GM21723 (cell line): ENCODE data around the gene NEAT1.

Source experiments
- ATAC-seq: cut with Tn5 transposase; IDR thresholded peaks from one replicate; pipeline ENCODE4 v1.9.1; 2021; ENCODE audit warnings: mild to moderate bottlenecking, moderate library complexity; ENCODE audit not compliant: unreplicated experiment

The NEAT1 gene

DNA sequence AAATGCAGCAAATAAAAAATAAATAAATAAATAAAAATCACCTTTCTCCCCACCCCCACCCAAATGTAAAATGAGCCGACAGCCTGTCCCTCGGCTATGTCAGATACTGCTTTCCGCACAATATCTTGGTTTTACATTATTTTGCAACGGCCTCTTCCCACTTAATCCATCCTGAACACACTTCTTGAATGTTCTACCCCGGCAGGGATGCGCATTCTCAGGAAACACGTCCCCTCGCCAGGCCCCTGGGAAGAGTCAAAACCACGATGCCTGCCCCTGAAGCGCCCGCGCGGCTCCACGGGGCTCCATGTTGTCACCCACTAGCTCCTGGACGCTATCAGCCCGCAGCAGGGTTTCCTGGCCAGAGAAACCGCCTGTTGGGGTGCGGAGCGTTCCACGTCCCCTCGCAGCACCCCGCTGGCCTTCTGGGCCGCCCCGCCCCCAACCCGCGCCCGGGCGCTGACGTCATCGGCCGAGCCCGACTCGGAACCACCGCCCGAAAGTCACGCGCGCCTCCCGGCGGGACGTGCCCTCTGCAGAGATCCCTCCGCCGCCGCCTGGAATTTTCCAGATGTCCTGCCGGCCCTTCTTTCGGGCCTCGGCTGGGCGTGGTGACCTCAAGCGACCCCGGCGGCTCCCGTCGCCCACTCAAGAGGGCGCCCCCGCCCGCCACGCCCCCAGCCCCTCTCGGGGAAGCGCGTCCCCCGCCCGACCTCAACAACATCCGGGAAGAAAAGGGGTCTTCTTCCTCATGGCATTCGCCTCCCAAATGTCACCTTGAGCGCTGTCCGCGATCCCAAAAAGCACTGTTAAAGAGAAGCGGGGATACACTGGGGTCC, 585 bp upstream of the NEAT1 start:
- ATAC-seq: no peak

DNA sequence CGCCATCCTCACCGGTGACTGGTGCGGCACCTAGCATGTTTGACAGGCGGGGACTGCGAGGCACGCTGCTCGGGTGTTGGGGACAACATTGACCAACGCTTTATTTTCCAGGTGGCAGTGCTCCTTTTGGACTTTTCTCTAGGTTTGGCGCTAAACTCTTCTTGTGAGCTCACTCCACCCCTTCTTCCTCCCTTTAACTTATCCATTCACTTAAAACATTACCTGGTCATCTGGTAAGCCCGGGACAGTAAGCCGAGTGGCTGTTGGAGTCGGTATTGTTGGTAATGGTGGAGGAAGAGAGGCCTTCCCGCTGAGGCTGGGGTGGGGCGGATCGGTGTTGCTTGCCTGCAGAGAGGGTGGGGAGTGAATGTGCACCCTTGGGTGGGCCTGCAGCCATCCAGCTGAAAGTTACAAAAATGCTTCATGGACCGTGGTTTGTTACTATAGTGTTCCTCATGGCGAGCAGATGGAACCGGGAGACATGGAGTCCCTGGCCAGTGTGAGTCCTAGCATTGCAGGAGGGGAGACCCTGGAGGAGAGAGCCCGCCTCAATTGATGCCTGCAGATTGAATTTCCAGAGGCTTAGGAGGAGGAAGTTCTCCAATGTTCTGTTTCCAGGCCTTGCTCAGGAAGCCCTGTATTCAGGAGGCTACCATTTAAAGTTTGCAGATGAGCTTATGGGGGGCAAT, 1.1 kb downstream of the NEAT1 start:
- ATAC-seq: no peak

DNA sequence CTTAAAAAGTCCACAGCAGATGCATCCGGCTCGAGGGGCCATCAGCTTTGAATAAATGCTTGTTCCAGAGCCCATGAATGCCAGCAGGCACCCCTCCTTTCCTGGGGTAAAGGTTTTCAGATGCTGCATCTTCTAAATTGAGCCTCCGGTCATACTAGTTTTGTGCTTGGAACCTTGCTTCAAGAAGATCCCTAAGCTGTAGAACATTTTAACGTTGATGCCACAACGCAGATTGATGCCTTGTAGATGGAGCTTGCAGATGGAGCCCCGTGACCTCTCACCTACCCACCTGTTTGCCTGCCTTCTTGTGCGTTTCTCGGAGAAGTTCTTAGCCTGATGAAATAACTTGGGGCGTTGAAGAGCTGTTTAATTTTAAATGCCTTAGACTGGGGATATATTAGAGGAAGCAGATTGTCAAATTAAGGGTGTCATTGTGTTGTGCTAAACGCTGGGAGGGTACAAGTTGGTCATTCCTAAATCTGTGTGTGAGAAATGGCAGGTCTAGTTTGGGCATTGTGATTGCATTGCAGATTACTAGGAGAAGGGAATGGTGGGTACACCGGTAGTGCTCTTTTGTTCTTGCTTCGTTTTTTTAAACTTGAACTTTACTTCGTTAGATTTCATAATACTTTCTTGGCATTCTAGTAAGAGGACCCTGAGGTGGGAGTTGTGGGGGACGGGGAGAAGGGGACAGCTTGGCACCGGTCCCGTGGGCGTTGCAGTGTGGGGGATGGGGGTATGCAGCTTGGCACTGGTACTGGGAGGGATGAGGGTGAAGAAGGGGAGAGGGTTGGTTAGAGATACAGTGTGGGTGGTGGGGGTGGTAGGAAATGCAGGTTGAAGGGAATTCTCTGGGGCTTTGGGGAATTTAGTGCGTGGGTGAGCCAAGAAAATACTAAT, 1.9 kb downstream of the NEAT1 start:
- ATAC-seq: no peak

DNA sequence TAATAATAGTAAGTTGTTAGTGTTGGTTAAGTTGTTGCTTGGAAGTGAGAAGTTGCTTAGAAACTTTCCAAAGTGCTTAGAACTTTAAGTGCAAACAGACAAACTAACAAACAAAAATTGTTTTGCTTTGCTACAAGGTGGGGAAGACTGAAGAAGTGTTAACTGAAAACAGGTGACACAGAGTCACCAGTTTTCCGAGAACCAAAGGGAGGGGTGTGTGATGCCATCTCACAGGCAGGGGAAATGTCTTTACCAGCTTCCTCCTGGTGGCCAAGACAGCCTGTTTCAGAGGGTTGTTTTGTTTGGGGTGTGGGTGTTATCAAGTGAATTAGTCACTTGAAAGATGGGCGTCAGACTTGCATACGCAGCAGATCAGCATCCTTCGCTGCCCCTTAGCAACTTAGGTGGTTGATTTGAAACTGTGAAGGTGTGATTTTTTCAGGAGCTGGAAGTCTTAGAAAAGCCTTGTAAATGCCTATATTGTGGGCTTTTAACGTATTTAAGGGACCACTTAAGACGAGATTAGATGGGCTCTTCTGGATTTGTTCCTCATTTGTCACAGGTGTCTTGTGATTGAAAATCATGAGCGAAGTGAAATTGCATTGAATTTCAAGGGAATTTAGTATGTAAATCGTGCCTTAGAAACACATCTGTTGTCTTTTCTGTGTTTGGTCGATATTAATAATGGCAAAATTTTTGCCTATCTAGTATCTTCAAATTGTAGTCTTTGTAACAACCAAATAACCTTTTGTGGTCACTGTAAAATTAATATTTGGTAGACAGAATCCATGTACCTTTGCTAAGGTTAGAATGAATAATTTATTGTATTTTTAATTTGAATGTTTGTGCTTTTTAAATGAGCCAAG, 2.7 kb downstream of the NEAT1 start:
- no peak for ATAC-seq

DNA sequence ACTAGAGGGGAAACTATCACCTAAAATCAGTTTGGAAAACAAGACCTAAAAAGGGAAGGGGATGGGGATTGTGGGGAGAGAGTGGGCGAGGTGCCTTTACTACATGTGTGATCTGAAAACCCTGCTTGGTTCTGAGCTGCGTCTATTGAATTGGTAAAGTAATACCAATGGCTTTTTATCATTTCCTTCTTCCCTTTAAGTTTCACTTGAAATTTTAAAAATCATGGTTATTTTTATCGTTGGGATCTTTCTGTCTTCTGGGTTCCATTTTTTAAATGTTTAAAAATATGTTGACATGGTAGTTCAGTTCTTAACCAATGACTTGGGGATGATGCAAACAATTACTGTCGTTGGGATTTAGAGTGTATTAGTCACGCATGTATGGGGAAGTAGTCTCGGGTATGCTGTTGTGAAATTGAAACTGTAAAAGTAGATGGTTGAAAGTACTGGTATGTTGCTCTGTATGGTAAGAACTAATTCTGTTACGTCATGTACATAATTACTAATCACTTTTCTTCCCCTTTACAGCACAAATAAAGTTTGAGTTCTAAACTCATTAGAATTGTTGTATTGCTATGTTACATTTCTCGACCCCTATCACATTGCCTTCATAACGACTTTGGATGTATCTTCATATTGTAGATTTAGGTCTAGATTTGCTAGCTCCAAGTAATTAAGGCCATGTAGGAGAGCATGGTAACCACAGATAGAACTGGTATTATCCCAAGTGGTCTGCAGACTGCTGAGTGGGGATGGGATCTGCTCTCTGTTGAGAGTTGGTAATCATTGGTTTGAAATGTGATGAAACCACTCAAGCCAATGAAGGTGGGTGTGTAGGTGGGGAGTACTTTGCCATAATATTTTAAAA, 3.6 kb downstream of the NEAT1 start:
- peak; percentile 18 for ATAC-seq

DNA sequence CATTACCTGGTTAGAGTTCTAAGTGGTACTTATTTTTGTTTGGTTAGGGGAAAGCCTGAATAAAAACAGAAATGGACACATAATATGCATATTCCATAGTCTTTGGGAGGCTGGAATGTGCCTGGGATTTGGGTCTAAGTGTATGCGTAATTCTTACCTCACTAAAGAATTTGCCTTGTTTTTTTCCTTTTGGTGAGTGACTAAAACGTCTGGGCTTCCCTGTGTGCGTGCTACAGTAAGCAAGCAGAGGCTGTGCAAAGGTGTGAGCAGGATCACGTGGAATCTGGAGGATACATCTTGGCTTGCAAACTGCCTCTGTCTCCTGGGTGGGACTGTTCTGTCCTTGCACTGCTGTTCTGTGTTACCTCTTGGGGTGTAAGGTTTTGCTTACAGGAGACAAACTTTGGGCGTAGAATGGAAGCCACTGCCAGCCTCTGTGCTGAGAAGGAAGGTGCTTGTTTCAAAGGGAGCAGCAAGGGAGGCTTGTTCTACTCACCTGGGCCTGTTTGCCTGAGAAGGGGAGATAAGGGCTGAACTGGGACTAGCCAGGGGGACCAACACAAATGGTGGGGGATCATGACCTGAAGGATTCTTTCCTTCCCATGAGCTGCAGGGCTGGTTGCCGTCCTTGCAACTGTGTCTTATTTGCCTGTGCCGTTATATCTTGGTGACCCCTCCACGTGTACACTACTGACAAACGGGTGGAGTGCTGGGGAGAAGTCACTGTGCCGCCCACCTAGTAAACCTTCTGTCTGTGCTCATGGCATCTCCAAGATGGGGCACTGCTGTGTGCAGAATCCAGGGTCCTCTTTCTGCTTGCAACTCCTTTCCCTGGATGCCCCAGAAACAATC, 4.5 kb downstream of the NEAT1 start:
- ATAC-seq: no peak

DNA sequence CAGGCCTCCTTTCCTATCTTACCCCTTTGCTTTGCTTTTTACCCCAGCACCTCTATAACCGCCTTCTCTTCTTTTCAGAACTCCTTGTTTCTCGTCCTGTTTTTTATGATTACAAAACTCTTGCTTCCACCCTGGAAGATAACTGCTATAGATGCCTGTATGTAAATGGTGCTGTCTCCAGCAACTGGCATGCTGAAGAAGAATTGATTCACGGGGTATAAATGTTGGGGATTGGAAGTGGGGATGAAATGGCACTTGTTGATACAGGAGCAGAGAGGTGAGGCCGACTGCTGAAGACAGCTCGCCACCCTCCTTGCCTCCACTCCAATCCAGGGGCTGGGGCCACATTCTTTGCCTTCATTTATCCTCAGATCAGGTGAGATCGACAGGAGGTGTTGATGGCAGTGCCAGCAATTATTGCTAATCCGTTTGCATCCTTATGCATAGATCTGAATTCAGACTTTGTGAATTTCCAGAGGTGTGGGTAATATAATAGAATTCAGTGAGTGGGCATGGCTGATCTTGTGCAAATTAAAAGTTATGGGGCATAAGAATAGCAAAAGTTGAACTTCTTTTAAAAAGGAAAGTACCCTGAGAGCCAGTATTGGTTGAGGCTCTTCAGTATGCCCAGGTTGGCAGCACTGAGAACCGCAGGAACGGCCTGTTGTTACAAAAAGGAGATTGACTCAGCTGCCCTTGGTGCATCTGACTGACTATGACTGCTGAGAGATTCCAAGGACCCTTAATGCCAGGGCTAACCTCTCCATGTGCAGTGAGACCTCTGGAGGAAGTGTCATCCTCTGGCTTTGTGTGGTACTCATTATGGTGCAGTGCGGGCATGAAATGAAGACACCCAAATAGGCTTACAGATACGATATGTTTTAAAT, 5.3 kb downstream of the NEAT1 start:
- no peak for ATAC-seq

DNA sequence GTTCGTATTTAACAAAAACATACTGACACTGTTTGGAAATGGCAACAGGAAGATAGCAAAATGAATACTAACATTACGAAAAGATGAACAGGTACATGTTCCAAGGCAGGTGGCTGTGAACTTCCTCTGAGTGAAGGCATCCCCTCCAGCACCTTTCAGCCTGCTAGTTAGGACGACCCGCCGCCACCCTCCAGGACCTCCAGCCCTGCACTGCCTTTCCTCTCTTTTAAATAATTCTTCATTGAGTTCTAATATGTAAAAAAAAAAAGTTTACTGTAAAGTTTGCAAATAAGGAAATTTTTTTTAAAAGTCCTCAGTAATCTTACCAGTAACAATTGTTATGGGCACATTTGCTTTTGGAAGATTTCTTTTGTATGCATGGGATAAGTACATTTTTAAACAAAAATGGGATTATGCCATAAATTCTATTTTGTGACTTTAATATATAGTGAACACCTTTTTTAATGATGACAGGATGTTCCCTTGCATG, 6.0 kb downstream of the NEAT1 start:
- no peak for ATAC-seq

DNA sequence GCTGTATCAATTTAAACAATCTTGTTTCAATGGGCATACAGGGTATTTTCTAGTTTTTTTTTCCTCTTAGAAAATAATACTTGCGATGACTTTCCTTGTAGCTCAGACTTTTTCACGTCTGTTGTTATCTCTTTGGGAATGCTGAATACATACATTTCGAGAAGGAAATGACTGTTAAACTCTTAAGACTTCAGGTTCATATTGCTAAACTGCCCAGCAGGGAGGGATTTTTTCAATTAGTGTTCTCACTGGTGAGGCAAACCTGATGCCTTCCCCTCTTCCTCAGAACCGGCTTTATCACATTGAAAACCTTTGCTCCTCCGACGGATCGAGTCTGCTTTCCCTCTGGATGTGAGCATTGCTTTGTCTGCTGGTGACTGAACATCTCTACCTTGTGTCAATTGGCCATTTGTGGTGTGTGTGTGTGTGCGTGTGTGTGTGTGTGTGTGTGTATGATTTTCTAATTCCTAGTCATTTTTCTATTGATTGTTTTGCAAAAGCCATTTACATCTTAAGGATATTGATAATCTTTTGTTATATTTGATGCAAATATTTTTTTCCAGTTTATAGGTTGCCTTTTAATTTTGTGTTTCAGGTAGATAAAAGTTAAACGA, 6.6 kb downstream of the NEAT1 start:
- ATAC-seq: no peak

DNA sequence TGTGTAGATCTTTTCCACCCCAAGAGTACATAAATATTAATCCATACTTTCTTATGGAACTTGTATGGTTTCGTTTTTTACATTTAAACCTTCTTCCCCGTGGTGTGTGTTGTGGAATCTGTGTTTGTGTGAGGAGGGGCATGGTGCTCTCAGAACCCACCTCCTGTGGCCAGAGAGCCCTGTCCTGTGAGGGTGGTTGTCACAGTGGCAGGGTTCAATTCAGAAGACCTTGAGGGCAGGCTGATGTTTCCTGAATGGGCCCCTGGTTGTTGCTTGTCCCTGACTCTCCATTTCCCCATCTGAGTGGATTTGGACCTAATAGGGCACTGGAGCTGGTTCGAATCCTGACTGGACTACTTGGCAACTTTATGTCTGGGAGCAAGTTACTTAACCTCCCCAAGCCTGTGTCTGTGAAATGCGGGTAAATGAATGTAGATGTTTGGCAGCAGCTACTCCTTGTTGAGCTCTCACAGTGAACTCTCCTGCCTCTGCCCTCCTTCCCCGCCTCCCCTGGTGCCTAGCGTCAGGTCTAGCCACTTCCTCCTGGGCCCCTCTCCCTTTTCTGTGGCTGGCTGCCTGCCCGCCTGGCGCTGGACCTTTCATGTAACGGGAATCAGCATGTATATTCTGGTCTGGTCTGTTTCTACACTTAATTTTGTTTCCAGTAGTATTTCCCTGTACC, 7.3 kb downstream of the NEAT1 start:
- ATAC-seq: no peak

DNA sequence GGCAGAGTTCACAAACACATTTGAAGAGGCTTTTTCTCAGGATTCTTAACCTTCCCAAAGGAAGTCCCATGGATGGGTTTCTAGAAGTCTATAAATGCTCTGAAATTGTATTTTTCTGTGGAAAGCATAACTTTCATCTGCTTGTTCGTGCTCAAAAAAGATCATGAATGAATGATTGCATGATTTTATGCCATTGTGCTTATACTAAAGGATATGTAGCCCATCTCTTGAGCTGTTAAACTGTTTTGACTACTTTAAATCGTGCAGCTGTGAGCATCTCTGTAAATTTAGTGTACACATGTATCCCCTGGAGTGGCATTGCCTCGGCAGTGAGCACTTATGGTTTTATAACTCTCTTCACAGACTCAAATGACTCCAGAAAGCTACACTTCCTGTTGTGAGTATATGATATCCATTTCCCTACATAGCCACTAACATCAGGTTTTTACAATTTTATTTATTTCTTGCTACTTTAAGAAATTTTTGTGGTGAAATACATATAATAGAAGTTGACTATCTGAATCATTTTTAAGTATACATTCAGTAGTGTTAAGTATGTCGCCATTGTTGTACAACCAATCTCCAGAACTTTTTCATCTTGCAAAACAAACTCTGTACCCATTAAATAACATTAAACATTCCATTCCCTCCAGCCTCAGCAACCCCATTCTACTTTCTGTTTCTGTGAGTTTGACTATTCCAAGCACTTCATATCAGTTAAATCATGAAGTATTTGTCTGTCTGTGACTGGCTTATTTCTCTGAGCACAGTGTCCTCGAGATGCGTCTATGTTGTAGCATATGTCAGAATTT, 8.0 kb downstream of the NEAT1 start:
- no peak for ATAC-seq

DNA sequence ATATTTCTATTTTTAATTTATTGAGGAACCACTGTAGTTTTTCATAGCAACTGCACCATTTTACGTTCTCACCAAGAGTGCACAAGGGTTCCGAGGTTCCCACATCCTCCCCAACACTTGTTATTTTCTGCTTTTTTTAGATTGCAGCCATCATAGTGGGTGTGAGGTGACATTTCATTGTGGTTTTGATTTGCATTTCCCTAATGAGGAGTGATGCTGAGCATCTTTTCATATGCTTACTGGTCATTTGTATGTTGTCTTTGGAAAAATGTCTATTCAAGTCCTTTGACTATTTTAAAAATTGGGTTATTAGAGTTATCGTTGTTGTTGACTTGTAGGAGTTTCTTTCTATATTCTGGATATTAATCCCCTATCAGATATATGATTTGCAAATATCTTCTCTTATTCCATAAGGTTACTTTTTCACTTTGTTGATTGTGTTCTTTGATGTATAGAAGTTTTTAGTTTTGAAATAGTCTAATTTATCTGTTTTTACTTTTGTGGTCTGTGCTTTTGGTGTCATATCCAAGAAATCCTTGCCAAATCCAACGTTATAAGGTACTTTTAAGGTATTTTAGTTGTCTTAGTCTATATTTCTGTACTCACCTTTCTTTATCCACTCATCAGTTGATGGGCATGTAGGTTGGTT, 9.0 kb downstream of the NEAT1 start:
- no peak for ATAC-seq

DNA sequence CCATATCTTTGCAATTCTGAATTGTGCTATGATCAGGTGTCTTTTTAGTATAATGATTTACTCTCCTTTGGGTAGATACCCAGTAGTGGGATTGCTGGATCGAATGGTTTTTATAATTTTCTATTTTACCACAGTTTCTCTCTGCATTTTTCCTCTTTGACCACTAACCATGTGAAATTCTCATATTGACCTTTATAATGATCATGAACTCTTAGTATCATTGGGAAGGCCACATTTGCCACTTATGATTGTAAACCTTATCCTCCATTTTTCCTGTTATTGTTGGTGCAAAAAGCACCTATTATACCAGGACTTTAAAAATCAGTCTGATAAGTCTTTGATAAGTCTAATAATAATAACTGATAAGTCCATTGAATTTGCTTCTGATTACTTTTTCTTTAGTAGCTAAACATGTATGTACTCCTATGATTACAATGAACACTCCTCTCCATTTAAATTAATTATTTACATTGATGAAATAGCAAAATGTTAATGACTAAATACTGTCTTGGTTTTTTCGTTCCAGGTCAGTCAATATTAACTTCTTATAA, 9.6 kb downstream of the NEAT1 start:
- no peak for ATAC-seq

DNA sequence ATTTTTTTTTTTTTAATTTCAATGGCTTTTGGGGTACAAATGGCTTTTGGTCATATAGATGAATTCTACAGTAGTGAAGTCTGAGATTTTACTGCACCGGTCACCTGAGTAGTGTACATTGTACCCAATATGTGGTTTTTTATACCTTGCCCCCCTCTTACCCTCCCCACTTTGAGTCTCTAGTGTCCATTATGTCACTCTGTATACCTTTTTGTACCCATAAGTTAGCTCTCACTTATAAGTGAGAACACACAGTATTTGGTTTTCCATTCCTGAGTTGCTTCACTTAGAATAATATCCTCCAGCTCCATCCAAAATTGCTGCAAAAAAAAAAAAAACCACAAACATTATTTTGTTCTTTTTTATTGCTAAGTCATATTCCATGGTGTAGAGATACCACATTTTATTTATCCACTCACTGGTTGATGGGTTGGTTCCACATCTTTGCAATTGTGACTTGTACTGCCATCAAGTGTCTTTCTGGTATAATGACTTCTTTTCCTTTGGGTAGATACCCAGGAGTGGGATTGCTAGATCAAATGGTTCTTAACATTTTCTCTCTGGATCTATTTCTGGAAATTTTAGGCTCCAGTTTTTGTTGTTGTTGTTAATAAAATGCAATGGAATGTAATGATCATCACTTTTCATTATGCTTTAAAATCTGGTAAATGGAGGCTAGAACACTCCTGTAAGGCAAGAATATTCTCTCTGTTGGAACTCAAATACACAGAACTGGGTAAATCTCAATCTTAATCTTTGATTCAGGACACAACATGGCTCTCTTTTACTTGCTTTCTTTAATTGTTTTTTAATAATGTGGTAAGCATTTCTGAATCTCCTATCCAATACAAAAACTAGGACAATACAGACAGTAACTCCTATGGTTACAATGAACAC, 10.3 kb downstream of the NEAT1 start:
- no peak for ATAC-seq
